Natural killer cell (primary cell): Measurements from ENCODE around the gene EIF4E. TPM values are rescaled to one million over a fixed set of nuclear protein-coding genes. Genes with fewer than 3 reads are reported as not detected.

Experiments
- ATAC-seq, 3 donors: fragments of 150-1000 bp in 2 of 3; fragments of 200-7000 bp in 1 of 3; cut with Tn5 transposase; 1 replicate in 1 of 3; 2 replicates in 2 of 3; pipeline ENCODE4 v1.10.0; 2021; ENCODE audit warnings: mild to moderate bottlenecking in 2 of 3, moderate library complexity in 2 of 3
- DNase-seq, 2 donors: peaks; one replicate each; pipeline versions ENCODE4 v3.0.0 to v3.0.0-alpha.2; 2013 to 2021; ENCODE audit warnings: mixed read lengths in 1 of 2
- H3K27ac ChIP-seq: one replicate; pipeline ENCODE4 v1.5.1; 2013; ENCODE audit warnings: mild to moderate bottlenecking, low read length
- H3K27me3 ChIP-seq: one replicate; pipeline ENCODE4 v1.6.1; 2013; ENCODE audit warnings: low read length; ENCODE audit not compliant: control insufficient read depth, insufficient read depth
- H3K36me3 ChIP-seq: one replicate; pipeline ENCODE4 v1.6.1; 2013; ENCODE audit warnings: low read length; ENCODE audit not compliant: control insufficient read depth, insufficient read depth
- H3K4me1 ChIP-seq: one replicate; pipeline ENCODE4 v1.6.1; 2013; ENCODE audit warnings: low read length; ENCODE audit not compliant: control insufficient read depth, insufficient read depth
- H3K4me3 ChIP-seq: one replicate; pipeline ENCODE4 v1.5.1; 2013; ENCODE audit warnings: low read length
- H3K9me3 ChIP-seq: one replicate; pipeline ENCODE4 v1.6.1; 2013; ENCODE audit warnings: low read length; ENCODE audit not compliant: control insufficient read depth, insufficient read depth
- H3K27ac Mint-ChIP-seq, 2 donors: one replicate each; pipeline ENCODE4 v1.8.0; 2022; ENCODE audit warnings: mild to moderate bottlenecking in 2 of 2, mixed read lengths in 2 of 2, moderate library complexity in 1 of 2
- H3K27me3 Mint-ChIP-seq, 2 donors: one replicate each; pipeline ENCODE4 v1.8.0; 2022; ENCODE audit warnings: low read depth in 2 of 2, mixed read lengths in 2 of 2
- H3K36me3 Mint-ChIP-seq: one replicate; pipeline ENCODE4 v1.8.0; 2022; ENCODE audit warnings: mixed read lengths
- H3K4me1 Mint-ChIP-seq, 2 donors: one replicate each; pipeline ENCODE4 v1.8.0; 2022; ENCODE audit warnings: mixed read lengths in 2 of 2
- H3K4me3 Mint-ChIP-seq: one replicate; pipeline ENCODE4 v1.8.0; 2022; ENCODE audit warnings: mild to moderate bottlenecking, moderate library complexity, mixed read lengths
- H3K9me3 Mint-ChIP-seq, 2 donors: one replicate each; pipeline ENCODE4 v1.8.0; 2022; ENCODE audit warnings: mixed read lengths in 2 of 2
- WGBS: methylation state at CpG from one replicate; pipeline ENCODE4 v1.1.7; 2013; ENCODE audit warnings: missing lambda C conversion rate; ENCODE audit not compliant: insufficient coverage; 5-methylcytosine and 5-hydroxymethylcytosine counted together
- intact Hi-C: fragments of 100-400 bp; cut with micrococcal nuclease; formaldehyde crosslinking; loops from one replicate; pipeline ENCODE4 v1.14.2; 2022
- total RNA-seq, 4 donors: library from RNA; stranded (reverse); fragments of 120-200 nt in 1 of 4; gene quantifications; one replicate each; pipeline versions ENCODE4 v1.2.3 to v1.2.4, GENCODE V29; 2013 to 2022
- TF ChIP-seq, protein P1 (sequence below): fragments of 200-600 bp; IDR thresholded peaks from one replicate; pipeline ENCODE4 v1.8.0; 2022; ENCODE audit warnings: antibody characterized with exemption

Gene EIF4E
- total RNA-seq, 3 donors from 2014 or later (not counting 1 experiment from before 2014, with no cell fraction given) = 67.4 to 92.4 (median 75.5) TPM

DNA sequence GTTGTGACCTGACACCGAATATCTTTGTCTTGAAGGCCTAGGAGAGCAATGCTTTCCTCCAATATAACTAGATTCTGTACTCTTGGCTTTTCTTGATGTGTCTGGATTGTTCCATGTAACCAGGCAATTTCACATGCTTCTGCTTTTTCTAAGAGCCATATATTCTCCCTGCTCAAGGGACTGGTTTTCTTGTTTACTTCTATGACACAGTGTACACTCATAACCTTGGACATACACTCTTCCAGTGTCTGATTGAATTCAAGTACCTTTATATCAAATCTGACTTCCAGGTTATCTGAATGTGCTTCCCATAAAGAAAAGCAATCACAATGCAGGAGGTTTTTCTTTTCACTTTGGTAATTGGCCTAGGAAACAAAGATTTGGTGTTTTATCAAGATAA lies 17.4 kb upstream of the EIF4E start:
- Mint-ChIP-seq H3K27me3 (no peaks in the 10 kb centered on the region), H3K4me3 (no peak overlapping the region), H3K36me3 (no peaks in the 10 kb centered on the region), H3K27ac (no peak overlapping the region), H3K9me3 (no peaks in the 10 kb centered on the region), H3K4me1 (no peaks in the 10 kb centered on the region)
- no peaks in the 10 kb centered on the region for H3K27me3 ChIP-seq
- intact Hi-C loops = no loop called here
- H3K4me1 ChIP-seq = no peaks in the 10 kb centered on the region
- no peak for ATAC-seq
- H3K4me3 ChIP-seq = no peak overlapping the region
- TF ChIP-seq, protein P1, sequence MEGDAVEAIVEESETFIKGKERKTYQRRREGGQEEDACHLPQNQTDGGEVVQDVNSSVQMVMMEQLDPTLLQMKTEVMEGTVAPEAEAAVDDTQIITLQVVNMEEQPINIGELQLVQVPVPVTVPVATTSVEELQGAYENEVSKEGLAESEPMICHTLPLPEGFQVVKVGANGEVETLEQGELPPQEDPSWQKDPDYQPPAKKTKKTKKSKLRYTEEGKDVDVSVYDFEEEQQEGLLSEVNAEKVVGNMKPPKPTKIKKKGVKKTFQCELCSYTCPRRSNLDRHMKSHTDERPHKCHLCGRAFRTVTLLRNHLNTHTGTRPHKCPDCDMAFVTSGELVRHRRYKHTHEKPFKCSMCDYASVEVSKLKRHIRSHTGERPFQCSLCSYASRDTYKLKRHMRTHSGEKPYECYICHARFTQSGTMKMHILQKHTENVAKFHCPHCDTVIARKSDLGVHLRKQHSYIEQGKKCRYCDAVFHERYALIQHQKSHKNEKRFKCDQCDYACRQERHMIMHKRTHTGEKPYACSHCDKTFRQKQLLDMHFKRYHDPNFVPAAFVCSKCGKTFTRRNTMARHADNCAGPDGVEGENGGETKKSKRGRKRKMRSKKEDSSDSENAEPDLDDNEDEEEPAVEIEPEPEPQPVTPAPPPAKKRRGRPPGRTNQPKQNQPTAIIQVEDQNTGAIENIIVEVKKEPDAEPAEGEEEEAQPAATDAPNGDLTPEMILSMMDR = no peak
- DNase-seq = no peak
- no peaks in the 10 kb centered on the region for H3K9me3 ChIP-seq
- 83% methylated on average over 1 of the region's 1 CpG for WGBS
- H3K36me3 ChIP-seq = no peaks in the 10 kb centered on the region
- no peak overlapping the region for H3K27ac ChIP-seq

- no peaks in the 10 kb centered on the region for H3K4me1 Mint-ChIP-seq
- no peaks in the 10 kb centered on the region for H3K27me3 ChIP-seq
- intact Hi-C loops = no loop called here
- TF ChIP-seq, protein P1 = no peak
- H3K27ac ChIP-seq = no peak overlapping the region
- no peaks in the 10 kb centered on the region for H3K9me3 ChIP-seq
- H3K27me3 Mint-ChIP-seq = no peaks in the 10 kb centered on the region
- H3K4me3 Mint-ChIP-seq = no peak overlapping the region
- no peak for ATAC-seq
- DNase-seq = no peak
- 71% methylated on average over 1 of the region's 2 CpGs for WGBS
- no peaks in the 10 kb centered on the region for H3K36me3 ChIP-seq
- no peak overlapping the region for H3K4me3 ChIP-seq
- H3K36me3 Mint-ChIP-seq = no peaks in the 10 kb centered on the region
- no peak overlapping the region for H3K27ac Mint-ChIP-seq
- H3K4me1 ChIP-seq = no peaks in the 10 kb centered on the region
- H3K9me3 Mint-ChIP-seq = no peaks in the 10 kb centered on the region
Observed at GRCh38 chr4:98945297-98945850, 16.4 kb upstream of the EIF4E start.

DNA sequence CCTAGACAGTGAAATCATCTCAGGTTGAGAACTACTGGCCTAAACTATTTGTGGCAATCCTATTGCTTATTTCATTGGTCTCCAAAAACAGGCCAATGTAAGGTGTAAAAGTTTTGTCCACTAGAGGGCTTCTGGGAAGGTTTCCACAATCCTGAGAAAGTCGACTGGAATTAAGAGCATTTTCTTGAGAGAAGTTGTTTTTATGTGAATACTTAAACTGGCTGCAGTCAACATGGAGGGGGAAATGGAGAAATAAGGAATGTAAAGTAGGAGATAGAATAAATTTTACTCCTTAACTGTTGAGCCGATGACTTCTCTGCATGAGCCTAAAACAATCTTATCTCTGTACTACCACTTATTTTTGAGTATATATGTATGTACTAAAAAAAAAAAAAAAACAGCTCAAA lies 11.0 kb upstream of the EIF4E start:
- peak in 1 of 3 donors; percentile 29 for ATAC-seq
- Histone ChIP-seq H3K36me3 (no peaks in the 10 kb centered on the region), H3K27me3 (no peaks in the 10 kb centered on the region), H3K4me3 (no peak overlapping the region), H3K9me3 (no peaks in the 10 kb centered on the region), H3K27ac (no peak overlapping the region), H3K4me1 (no peaks in the 10 kb centered on the region)
- TF ChIP-seq, protein P1 = peak; percentile 64
- intact Hi-C loops = no loop called here
- H3K36me3 Mint-ChIP-seq = no peaks in the 10 kb centered on the region
- WGBS = 6% methylated on average over 1 of the region's 2 CpGs
- peak in 1 of 2 donors; percentile 55 for DNase-seq
- no peaks in the 10 kb centered on the region for H3K27me3 Mint-ChIP-seq
- H3K4me1 Mint-ChIP-seq = peaks cover 0 to 5% of the 10 kb centered on the region in 2 donors
- H3K9me3 Mint-ChIP-seq = no peaks in the 10 kb centered on the region
- H3K4me3 Mint-ChIP-seq = no peak overlapping the region
- no peak overlapping the region for H3K27ac Mint-ChIP-seq

- no peak overlapping the region for H3K4me3 Mint-ChIP-seq
- intact Hi-C loops = no loop called here
- 80% methylated on average over 1 of the region's 1 CpG for WGBS
Observed at GRCh38 chr4:98939438-98939837, 10.5 kb upstream of the EIF4E start.

More at GRCh38 chr4:98939438-98939837, 10.5 kb upstream of the EIF4E start:
- H3K9me3 Mint-ChIP-seq = no peaks in the 10 kb centered on the region
- no peaks in the 10 kb centered on the region for H3K27me3 ChIP-seq
- no peak overlapping the region for H3K27ac Mint-ChIP-seq
- DNase-seq (no peak), ATAC-seq (no peak)
- no peak overlapping the region for H3K27ac ChIP-seq
- peaks cover 0 to 5% of the 10 kb centered on the region in 2 donors for H3K4me1 Mint-ChIP-seq
- no peaks in the 10 kb centered on the region for H3K27me3 Mint-ChIP-seq
- TF ChIP-seq, protein P1 = no peak
- H3K9me3 ChIP-seq = no peaks in the 10 kb centered on the region
- H3K4me3 ChIP-seq = no peak overlapping the region
- H3K4me1 ChIP-seq = no peaks in the 10 kb centered on the region
- H3K36me3 ChIP-seq = no peaks in the 10 kb centered on the region
- no peaks in the 10 kb centered on the region for H3K36me3 Mint-ChIP-seq
